Stimulated activated CD4-positive, alpha-beta T cell treated with anti-CD3 and anti-CD28 coated beads, Interleukin-1b, Interleukin-23, amount 100 ng/mL, for 1 hour (primary cell): ENCODE results near the gene SYNE1.
"Not testable (repeated sequence)": the region's sequence is repeated elsewhere in the genome, so short reads cannot be mapped to it uniquely, and the experiment has no call there.

Experiments
- DNase-seq, 2 donors: peaks; one replicate each; pipeline ENCODE4 v3.0.0-alpha.2; 2020; ENCODE audit warnings: low read depth in 2 of 2

The SYNE1 gene

GRCh38 chr6:152490971-152491378, 146.2 kb downstream of the SYNE1 start:
- DNase-seq, result not testable (repeated sequence)

- no peak for DNase-seq
Measured at GRCh38 chr6:152484806-152485205, 152.4 kb downstream of the SYNE1 start.

GRCh38 chr6:152482289-152482688, 154.9 kb downstream of the SYNE1 start:
- DNase-seq, result no peak

- no peak for DNase-seq
Measured at GRCh38 chr6:152478377-152479010, 158.7 kb downstream of the SYNE1 start.

- no peak for DNase-seq
Measured at GRCh38 chr6:152474354-152474753, 162.8 kb downstream of the SYNE1 start.

DNA sequence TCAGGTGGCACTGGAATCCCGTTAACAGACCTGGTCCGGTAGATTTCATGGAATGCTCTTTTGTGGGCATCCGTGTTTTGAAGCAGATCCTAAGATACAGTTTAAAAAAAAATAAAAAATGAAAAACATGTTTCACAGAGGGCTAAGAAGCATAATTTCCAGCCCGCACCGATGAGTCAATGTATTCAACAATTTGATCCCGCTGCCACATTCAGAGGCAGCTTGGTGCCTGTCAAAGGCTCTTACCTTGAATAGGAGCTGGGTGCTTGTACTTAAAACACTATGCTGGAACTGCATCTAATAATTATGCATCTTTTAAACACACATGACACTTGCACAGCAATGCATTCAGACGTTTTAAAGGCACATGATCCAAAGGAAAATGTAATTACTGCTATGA, 164.8 kb downstream of the SYNE1 start:
- DNase-seq, result no peak

- DNase-seq, result no peak
Measured at GRCh38 chr6:152471456-152472265, 165.5 kb downstream of the SYNE1 start.

DNA sequence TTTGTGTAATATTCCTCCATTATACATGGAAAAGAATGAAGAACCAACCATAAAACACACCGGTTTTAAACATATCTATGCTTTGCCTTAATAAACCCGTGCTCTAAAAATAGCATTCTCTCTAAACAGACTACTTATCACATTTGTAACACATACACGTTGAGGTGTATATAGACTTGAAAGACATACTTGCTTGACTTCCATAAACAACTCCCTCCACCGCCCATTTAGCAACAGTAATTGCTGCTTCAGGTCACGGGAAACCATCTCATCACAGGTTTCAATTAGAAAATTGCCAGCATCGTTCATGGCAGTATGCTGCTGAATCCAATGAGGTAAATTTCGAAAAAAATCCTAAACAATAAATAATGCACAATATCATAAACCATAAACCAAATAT, 174.0 kb downstream of the SYNE1 start:
- DNase-seq, result no peak

GRCh38 chr6:152462716-152463115, 174.4 kb downstream of the SYNE1 start:
- DNase-seq, result no peak

GRCh38 chr6:152461556-152461955, 175.6 kb downstream of the SYNE1 start:
- DNase-seq, result no peak

DNA sequence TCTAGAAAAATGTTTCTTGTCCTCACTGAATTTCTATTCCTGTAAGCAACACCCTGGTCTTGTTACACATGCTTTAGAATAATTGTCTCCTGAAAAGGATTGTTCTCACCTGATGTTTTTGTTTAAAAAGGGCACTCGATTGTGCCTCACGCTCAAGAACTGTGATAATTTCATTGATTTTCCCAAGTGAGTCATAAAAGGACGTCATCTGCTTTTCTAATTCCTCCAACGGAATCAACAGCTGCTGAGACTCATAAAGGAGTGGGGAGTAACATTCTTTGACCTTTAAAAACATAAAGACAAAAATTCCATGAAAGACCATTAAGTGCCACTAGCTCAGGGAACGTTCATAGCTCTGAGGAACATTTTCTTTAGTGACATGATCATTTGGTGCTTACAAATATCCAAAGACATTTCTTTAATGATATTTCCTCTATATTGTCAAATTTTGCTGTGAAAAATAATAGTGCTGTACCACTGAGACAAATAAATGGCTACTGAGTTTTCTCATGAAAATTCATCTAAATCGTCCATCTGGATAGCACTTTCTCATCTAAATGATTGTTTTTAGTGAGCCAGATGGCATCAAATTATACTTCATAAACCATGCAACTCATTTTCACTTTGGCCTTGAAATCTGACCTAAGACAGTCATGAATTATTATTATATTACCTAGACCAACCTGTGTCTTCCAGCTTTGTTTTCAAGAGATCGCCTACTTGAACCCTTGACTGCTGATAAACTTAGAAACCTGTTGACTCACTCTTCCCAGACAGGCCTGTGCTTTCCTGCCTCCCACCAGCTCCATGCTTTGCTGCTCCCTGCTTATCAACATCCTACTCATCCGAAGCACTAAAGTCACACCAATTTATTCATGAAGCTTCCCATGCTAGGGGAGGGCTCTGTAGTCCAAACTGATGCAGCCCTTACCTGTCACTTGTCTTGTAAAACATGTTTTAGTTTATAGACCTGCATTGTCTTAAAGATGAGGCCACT, 178.2 kb downstream of the SYNE1 start:
- no peak for DNase-seq

GRCh38 chr6:152457949-152458624, 179.1 kb downstream of the SYNE1 start:
- DNase-seq, result no peak

DNA sequence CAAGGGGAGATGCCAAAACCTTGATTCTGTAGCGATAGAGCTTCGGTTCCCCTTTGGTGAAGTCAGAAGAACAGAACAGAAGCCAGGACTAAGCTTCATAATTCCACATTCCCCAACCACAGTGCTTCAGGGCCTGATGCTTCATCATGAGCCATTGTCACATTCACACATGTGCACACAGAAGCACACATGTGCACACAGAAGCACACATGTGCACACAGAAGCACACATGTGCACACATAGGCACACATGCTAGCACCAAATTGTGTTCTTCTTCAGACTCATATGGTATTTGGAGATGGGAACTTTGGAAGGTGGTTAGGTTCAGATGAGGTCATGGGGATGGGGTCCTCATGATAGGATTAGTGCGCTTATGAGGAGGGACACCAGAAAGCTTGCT, 183.2 kb downstream of the SYNE1 start:
- DNase-seq, result no peak

DNA sequence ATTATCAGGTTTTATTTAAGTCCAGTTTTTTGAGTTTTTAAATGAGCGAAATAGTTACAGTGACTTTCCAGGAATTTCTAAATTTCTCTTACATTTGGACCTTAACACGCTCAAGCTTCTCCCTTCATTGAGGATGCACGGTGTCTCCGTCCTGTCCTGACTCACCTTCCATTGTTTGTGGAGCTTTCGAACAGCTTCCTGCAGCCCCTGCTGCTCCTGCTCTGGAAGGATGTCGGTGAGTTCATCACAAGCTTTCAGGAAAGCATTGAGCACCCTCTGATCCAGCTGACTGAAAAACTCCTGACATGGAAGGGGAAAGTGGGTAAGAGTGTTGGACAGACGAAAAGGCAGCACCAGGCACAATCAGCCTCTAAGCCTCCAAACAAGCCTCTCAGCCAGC, 183.7 kb downstream of the SYNE1 start:
- DNase-seq, result no peak

DNA sequence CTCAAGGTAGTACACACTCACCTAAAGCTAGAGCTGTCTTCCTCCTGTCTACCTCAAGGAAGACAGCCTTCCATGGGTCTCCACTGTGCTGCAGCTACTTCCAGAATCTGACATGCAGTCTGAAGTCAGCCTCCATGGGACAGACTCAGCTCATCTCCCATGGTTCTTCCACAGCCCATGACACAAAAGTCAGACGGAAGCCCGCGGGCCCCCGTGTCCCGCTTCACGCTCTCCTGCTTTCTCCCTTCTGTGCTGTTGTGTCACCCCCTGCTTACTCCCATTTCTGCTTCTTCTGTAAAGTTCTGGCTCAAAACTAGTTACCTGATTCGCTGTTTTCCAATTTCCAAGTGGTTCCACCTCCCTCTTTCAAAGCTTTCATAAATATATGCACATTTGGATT, 184.5 kb downstream of the SYNE1 start:
- no peak for DNase-seq

DNA sequence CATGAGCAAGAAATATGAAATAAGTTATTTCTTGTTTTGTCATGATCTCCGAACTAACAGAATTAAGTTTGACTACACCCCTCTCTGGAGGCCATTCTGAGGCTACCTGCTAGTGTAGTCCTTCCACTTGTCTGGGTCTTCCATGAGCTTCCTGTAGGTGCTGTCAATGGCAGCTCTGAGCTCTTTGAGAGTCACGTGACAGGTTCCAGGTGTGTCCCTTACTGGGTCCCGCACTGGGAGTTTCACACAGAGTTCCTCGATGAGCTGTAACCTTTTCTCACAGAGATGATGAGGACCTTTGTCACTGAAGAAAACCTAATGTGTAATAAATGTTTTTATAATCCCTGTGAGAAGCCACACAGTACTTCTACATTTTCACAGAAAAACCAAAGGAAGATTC, 186.6 kb downstream of the SYNE1 start:
- no peak for DNase-seq

DNA sequence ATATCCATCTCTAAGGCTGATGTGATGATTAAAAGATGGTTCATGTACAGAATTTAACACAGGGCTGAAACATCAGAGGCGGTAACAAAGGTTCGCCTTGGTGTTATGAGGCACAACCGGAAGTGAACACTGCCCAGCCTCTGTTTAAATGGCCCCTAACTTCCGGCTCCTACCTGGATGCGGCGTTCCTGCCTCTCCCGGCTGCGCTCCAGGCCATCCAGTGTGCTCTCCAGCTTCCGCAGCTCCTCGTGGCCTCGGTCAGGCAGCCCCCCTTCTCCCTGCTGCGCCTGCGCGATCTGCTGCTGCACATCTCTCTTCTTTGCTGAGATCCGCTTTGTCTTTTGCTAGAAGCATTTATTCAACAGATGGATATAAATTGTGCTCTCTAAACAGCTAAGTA, 195.3 kb downstream of the SYNE1 start:
- DNase-seq, result no peak

GRCh38 chr6:152435816-152436215, 201.3 kb downstream of the SYNE1 start:
- no peak for DNase-seq

DNA sequence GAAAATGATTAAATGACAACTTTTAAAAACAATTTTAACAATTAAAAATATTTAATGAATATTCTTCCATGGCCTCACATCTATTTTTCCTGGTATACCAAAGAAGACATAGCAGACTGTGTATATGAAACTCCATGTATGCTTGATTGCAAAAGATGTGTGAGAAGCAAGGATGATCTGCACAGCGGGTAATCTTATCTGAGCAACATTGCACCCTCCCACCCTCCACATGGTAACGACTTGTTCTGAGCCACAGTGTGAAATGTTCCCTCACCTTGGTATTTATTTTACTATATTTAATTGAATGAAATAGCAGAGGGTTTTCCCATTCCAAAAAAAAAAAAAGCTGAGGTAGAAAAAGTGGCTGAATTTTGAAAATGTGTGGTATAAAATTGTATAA, 204.4 kb downstream of the SYNE1 start:
- no peak for DNase-seq

GRCh38 chr6:152428126-152428525, 209.0 kb downstream of the SYNE1 start:
- no peak for DNase-seq

DNA sequence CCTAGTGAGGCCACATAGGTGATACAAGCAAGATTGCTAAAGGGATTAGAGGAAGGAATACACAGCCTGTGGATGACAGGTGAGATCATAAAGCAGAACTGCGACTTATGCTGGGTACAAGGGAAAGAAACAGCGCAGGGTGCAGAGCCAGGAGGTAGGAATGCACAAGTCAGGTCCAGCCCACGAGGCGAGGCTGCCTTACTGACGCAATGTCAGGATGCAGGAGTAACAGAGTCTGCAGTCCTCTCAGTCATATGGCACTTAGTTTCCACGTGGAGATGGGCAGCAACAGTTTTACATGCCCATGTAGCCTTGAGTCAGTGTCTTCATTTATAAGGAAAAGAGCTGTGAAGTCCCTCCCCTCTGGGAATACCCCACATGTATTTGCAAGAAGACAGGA, 210.9 kb downstream of the SYNE1 start:
- DNase-seq, result no peak
